DMS79 (cell line): ENCODE results near the gene KCTD18.

Experiments used
- DNase-seq: peaks from one replicate; lab custom pipeline; 2025; lab: John Stamatoyannopoulos, UW

KCTD18 gene

DNA sequence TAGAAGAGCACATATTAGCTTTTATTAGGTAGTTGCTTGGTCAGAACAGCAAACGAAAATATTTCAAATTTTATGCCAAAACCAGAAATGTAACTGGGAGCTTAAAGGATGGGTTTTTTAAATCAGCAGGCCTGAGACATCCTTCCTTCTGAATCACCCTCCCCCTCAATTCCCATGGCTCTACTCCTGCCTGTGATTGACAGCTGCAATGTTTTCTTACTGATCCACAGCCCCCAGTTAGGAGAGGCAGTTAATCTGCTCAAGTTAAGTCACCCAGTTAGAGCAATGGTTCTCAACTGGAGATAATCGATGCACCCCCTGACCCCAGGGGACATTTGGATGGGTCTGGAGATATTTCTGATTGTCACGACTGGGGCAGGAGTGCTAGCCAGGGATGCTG, 24.9 kb downstream of the KCTD18 start:
- DNase-seq, result no peak

GRCh38 chr2:200483729-200484198, 26.1 kb downstream of the KCTD18 start:
- peak; percentile 54 for DNase-seq

- DNase-seq, result no peak
Measured at GRCh38 chr2:200482194-200482593, 27.7 kb downstream of the KCTD18 start.

- DNase-seq, result no peak
Measured at GRCh38 chr2:200479692-200480265, 30.1 kb downstream of the KCTD18 start.

- no peak for DNase-seq
Measured at GRCh38 chr2:200477667-200478131, 32.2 kb downstream of the KCTD18 start.

GRCh38 chr2:200476836-200477235, 33.0 kb downstream of the KCTD18 start:
- no peak for DNase-seq

- DNase-seq, result no peak
Measured at GRCh38 chr2:200475795-200476194, 34.1 kb downstream of the KCTD18 start.

DNA sequence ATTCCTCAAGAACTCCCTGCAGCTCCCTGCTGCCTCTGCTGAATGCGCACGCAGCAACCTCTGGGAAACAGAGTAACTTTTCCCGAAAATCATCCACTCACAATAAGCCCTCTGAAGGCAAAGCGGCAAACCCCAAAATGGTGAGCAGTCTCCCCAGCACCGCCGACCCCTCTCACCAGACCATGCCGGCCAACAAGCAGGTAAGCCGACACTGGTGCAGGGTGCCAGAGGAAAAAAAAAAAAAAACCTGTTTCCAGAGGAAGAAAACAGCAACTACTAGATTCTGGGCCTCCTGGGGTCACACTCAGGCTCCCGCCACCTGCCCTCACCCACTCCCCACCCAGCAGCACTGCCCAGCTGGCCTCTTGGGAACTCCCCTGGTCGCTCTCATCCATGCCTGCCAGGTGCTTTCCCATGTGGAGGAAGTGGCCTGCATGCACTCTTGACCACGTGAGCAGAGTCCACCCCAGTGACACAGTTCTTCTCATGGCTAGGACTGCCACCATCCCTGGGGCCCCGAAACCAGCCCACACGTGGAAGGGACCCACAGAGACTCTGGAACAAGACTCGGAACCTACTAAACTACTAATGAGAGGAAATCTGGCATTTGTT, 36.9 kb downstream of the KCTD18 start:
- no peak for DNase-seq

- no peak for DNase-seq
Measured at GRCh38 chr2:200471928-200472645, 37.8 kb downstream of the KCTD18 start.

DNA sequence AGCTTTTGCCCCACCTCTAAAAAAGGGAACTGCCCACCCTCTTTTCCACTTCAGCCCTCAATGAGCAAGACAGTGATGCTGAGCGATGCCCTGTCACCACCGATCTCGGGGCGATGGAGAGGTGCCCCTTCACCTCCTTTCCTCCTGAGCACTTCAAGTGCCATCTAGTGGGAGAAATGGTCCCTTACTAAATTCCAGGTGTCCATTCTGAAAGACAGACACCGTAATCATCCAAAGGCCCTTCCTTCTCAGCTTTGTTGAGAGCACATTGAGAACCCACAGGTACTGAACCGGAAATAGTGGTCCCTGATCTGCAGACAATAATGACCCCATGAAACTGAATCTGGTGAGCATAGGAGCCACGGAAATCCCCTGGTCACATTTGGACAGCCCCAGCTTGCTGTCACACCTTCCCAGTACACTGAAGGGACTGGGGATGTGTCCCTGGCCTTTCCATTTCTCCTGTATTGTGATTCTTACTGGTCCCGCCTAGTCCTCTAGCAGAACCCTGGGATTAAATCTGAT, 38.5 kb downstream of the KCTD18 start:
- no peak for DNase-seq

- no peak for DNase-seq
Measured at GRCh38 chr2:200470230-200470629, 39.6 kb downstream of the KCTD18 start.

GRCh38 chr2:200469708-200470211, 40.1 kb downstream of the KCTD18 start:
- no peak for DNase-seq

- DNase-seq, result no peak
Measured at GRCh38 chr2:200467806-200468681, 41.8 kb downstream of the KCTD18 start.

DNA sequence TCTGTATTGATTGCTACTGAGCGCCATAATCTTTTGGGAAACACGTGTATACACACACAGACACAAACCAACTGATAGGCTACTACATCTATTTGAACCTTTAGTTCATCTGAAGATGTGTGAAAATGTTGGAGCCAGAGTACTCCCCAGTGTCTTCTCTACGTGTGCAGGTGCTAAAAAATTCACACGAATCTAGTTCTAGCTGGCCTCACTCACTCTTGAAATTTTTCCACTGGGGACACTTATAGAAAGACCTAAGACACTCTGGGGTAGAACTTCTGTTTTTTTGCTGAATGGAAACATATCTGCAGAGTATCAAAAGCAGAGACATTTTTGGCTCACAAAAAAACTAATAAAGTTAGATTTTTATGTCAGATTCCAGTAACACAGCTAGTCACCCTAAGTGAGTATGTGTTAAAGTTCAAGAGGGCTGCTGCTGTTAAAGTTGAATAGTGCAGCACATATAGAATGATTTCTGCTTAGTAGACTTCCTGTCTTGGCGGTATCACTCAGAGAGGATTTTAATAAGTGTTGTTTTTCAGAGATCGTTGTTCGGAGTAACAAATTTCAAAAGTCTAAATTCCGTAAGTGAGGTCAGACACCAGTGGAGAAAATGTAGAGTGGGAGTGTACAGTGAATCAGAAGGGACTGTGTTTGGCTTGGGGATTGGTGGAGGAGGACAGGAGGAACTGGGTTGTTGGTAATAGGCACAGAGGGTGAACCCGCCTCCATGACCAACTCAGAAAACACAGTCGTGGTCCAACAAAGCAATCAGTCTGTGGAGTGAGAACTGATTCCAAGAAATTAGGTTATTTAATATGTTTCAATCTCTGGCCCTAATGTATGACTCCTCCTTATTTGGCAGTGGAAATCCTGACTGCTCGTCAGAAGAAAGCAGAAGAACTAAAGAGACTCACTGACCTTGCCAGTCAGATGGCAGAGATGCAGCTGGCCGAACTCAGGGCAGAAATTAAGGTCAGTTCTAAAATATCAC, 43.1 kb downstream of the KCTD18 start:
- DNase-seq, result no peak

GRCh38 chr2:200463452-200463851, 46.4 kb downstream of the KCTD18 start:
- DNase-seq, result no peak

GRCh38 chr2:200461846-200462710, 47.8 kb downstream of the KCTD18 start:
- no peak for DNase-seq

- no peak for DNase-seq
Measured at GRCh38 chr2:200459101-200459500, 50.8 kb downstream of the KCTD18 start.

DNA sequence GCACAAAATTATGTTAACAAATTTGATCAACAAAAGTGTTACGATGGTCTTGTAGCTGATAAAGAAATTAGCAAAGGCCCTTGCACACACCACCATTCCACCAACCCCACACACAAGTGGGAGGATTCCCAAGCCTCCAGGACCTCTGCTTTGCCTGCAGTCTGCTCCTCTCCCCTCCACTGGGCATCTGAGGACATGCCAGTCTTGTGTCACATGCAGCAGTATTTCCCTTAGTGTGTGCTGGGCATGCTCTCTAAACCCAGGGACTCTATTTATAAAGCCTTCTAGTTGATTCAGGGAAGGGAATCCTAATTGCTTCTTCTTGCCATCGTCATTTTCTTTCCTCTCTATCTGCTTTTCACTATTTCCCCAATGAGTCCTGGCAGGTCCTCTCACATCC, 53.3 kb downstream of the KCTD18 start:
- no peak for DNase-seq

DNA sequence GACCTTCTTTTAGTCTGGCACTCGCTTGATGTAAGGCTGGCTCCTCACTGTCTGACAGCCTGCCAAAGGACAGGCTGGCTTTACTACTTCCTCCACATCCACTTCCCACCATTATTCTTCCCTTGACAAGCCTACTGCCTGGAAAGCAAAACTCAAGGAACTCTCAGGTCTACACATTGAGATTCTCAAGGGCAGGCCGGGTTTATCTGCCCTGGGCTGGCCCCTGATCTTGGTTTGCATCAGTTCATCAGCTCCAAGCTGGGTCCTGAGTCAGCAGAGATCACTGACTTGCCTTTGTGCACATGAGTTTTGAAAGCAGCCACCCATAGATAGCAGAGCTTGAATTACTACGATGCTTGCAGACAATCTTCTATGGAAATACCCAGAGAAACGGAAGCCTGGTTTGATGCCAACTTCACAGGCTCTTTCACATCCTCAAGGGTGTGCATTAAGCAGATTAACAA, 53.9 kb downstream of the KCTD18 start:
- DNase-seq, result peak; percentile 68
